K562 (cell line): Measurements from ENCODE around the gene ALDH16A1. TPM values are rescaled to one million over a fixed set of nuclear protein-coding genes. Genes with fewer than 3 reads are reported as not detected.
A peak's percentile ranks its signal among the peaks of the same experiment; 100 is the strongest.

Experiments used
- BCOR ChIP-seq: fragments of 450-650 bp; IDR thresholded peaks from 2 replicates; pipeline ENCODE4 v1.6.1; 2016
- CBX5 ChIP-seq: IDR thresholded peaks from 2 replicates; pipeline ENCODE4 v1.6.1; 2014; ENCODE audit warnings: low read depth, borderline replicate concordance
- ETS1 ChIP-seq: conservative IDR thresholded peaks from 2 replicates; pipeline ENCODE4 v1.6.1; 2011; ENCODE audit warnings: low read depth, mild to moderate bottlenecking, low read length; ENCODE audit not compliant: control insufficient read depth
- HMGN3 ChIP-seq: IDR thresholded peaks from 2 replicates; pipeline ENCODE4 v1.6.1; 2011; ENCODE audit warnings: borderline replicate concordance, low read depth, mild to moderate bottlenecking, mixed read lengths, low read length; ENCODE audit not compliant: insufficient read length; ENCODE audit errors: extremely low read depth
- JUND ChIP-seq, 2 experiments: IDR thresholded peaks; 2 replicates in 1 of 2; 3 replicates in 1 of 2; pipeline ENCODE4 v1.6.1; 2011; ENCODE audit warnings: borderline replicate concordance in 2 of 2, low read depth in 2 of 2, low read length in 2 of 2, improper control_type of control experiment in 1 of 2, missing biosample characterization in 1 of 2, missing genetic modification characterization in 1 of 2, missing genetic modification reagents in 1 of 2
- KDM4B ChIP-seq, 2 experiments: fragments of 450-650 bp in 1 of 2; sonication (generic) in 1 of 2; IDR thresholded peaks; 2 replicates each; pipeline ENCODE4 v1.6.1; 2016 to 2017; ENCODE audit warnings: borderline replicate concordance in 2 of 2, antibody characterized with exemption in 1 of 2, low read depth in 1 of 2, mild to moderate bottlenecking in 1 of 2
- OTX1 ChIP-seq: fragments of 450-650 bp; formaldehyde crosslinking; IDR thresholded peaks from 2 replicates; pipeline ENCODE4 v1.4.0; 2022; ENCODE audit warnings: mild to moderate bottlenecking
- RBM22 ChIP-seq: fragments of 200-400 bp; formaldehyde crosslinking; IDR thresholded peaks from 2 replicates; pipeline ENCODE4 v1.6.1; 2018; ENCODE audit warnings: low read length, low read depth; ENCODE audit not compliant: poor library complexity, severe bottlenecking
- RBM34 ChIP-seq: fragments of 200-400 bp; formaldehyde crosslinking; IDR thresholded peaks from 2 replicates; pipeline ENCODE4 v1.6.1; 2018; ENCODE audit warnings: low read length, borderline replicate concordance; ENCODE audit not compliant: insufficient read depth
- SP1 ChIP-seq: sonication (generic); formaldehyde crosslinking; IDR thresholded peaks from 2 replicates; pipeline ENCODE4 v1.8.1; 2022; ENCODE audit warnings: mild to moderate bottlenecking, missing genetic modification reagents
- THAP7 ChIP-seq: fragments of 250-450 bp; sonication (Bioruptor Pico); IDR thresholded peaks from 2 replicates; pipeline ENCODE4 v1.5.0; 2021
- USF2 ChIP-seq: sonication (generic); formaldehyde crosslinking; IDR thresholded peaks from 2 replicates; pipeline ENCODE4 v1.5.0; 2020; ENCODE audit warnings: missing genetic modification reagents
- ZBED1 ChIP-seq: IDR thresholded peaks from 2 replicates; pipeline ENCODE4 v1.6.1; 2014
- ZNF143 ChIP-seq: sonication (generic); formaldehyde crosslinking; IDR thresholded peaks from 2 replicates; pipeline ENCODE4 v1.9.0; 2022; ENCODE audit warnings: mild to moderate bottlenecking, missing genetic modification reagents
- ZNF431 ChIP-seq: sonication (generic); formaldehyde crosslinking; IDR thresholded peaks from 2 replicates; pipeline ENCODE4 v1.8.0; 2022; ENCODE audit warnings: mild to moderate bottlenecking, missing genetic modification reagents
- polyA plus RNA-seq, 8 experiments: library from polyadenylated mRNA; depleted of rRNA in 4 of 8; stranded (reverse) in 5 of 8; unstranded in 3 of 8; fragments of >200 nt; fragmentation: Nextera tagmentation in 2 of 8; fragmentation: Illumina TruSeq in 1 of 8; extraction: Ambion mirVana in 2 of 8; extraction: Trizol in 1 of 8; gene quantifications; 2 replicates each; pipeline versions ENCODE4 v1.2.1 to v1.2.3, GENCODE V29; 2011 to 2014; ENCODE audit warnings: inconsistent platforms in 1 of 8, missing spikeins in 1 of 8
- total RNA-seq, 7 experiments: library from RNA; depleted of rRNA in 6 of 7; stranded (reverse); fragments of >200 nt in 6 of 7; fragmentation: Illumina TruSeq in 2 of 7; extraction: Trizol in 2 of 7; gene quantifications; 2 replicates each; pipeline versions ENCODE4 v1.2.1 to v1.2.3, GENCODE V29; 2011 to 2021; ENCODE audit warnings: low replicate concordance in 1 of 7
- TF ChIP-seq, protein P1 (sequence below): IDR thresholded peaks from 2 replicates; pipeline ENCODE4 v1.6.1; 2014; ENCODE audit warnings: antibody characterized with exemption
- TF ChIP-seq, protein P2 (sequence below): fragments of 200-800 bp; sonication (Bioruptor generic); IDR thresholded peaks from 2 replicates; pipeline ENCODE4 v1.6.1; 2017; ENCODE audit warnings: missing genetic modification characterization, missing compliant biosample characterization

The ALDH16A1 gene
- total and polyA plus RNA-seq, 9 of the 15 experiments (the other 6 are each of a cell fraction or from before 2014, with no cell fraction given), result 2.2 to 52.2 (median 7.6) TPM

- TF ChIP-seq, protein P1, sequence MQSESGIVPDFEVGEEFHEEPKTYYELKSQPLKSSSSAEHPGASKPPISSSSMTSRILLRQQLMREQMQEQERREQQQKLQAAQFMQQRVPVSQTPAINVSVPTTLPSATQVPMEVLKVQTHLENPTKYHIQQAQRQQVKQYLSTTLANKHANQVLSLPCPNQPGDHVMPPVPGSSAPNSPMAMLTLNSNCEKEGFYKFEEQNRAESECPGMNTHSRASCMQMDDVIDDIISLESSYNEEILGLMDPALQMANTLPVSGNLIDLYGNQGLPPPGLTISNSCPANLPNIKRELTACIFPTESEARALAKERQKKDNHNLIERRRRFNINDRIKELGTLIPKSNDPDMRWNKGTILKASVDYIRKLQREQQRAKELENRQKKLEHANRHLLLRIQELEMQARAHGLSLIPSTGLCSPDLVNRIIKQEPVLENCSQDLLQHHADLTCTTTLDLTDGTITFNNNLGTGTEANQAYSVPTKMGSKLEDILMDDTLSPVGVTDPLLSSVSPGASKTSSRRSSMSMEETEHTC, result no peak
- peak; percentile 84 for TF ChIP-seq SP1 (CRISPR knock-in tag)
- no peak for TF ChIP-seq OTX1 (CRISPR knock-in tag)
- no peak for TF ChIP-seq CBX5
- peak; percentile 98 for TF ChIP-seq ETS1
- TF ChIP-seq JUND (IDR thresholded peaks at IDR 0.05; ENCODE audit: borderline replicate concordance, low read depth, low read length), result peak; percentile 18; the same call in 1 of the 2 replicates
- TF ChIP-seq JUND (tag; IDR thresholded peaks at IDR 0.05; ENCODE audit: borderline replicate concordance, low read depth, low read length), result no peak; the same call in 2 of the 3 replicates
- peak; percentile 99 for TF ChIP-seq ZNF143
- TF ChIP-seq, protein P2, sequence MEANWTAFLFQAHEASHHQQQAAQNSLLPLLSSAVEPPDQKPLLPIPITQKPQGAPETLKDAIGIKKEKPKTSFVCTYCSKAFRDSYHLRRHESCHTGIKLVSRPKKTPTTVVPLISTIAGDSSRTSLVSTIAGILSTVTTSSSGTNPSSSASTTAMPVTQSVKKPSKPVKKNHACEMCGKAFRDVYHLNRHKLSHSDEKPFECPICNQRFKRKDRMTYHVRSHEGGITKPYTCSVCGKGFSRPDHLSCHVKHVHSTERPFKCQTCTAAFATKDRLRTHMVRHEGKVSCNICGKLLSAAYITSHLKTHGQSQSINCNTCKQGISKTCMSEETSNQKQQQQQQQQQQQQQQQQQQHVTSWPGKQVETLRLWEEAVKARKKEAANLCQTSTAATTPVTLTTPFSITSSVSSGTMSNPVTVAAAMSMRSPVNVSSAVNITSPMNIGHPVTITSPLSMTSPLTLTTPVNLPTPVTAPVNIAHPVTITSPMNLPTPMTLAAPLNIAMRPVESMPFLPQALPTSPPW (CRISPR knock-in tag), result peak; percentile 59
- TF ChIP-seq RBM22, result peak; percentile 83
- no peak for TF ChIP-seq USF2
- 0 out of 2 replicates have a peak, but pooled peaks have one; percentile 54 for TF ChIP-seq ZNF431 (CRISPR knock-in tag)
- no peak for TF ChIP-seq RBM34
- peak in 1 of 2 experiments; percentile 61; a peak in 1 of 4 replicates for TF ChIP-seq KDM4B (IDR thresholded peaks at IDR 0.05; ENCODE audit: borderline replicate concordance in 2 of 2, low read depth in 1 of 2)
- TF ChIP-seq BCOR, result peak; percentile 42; the same call in 1 of the 2 replicates
- 0 out of 2 replicates have a peak, but pooled peaks have one; percentile 29 for TF ChIP-seq THAP7 (CRISPR knock-in tag)
- no peak for TF ChIP-seq HMGN3
- TF ChIP-seq ZBED1, result no peak
Measured at GRCh38 chr19:49443366-49444099, 9.5 kb upstream of the ALDH16A1 start (continued).
